ENCODE measurements around the gene ALKBH3. TPM values are rescaled to one million over a fixed set of nuclear protein-coding genes. Genes with fewer than 3 reads are reported as not detected.

Gene ALKBH3
- total RNA-seq, 4 donors from 2014 or later: 24.1 to 47.2 (median 28.0) TPM

GRCh38 chr11:43937434-43938411, 57.1 kb downstream of the ALKBH3 start:
- WGBS: 70% methylated on average over 14 of the region's 14 CpGs
- Histone ChIP-seq H3K36me3 (no peaks in the 10 kb centered on the region), H3K9me3 (no peaks in the 10 kb centered on the region), H3K27me3 (peaks cover 32% of the 10 kb centered on the region), H3K27ac (peak overlapping the region; percentile 34), H3K4me3 (no peak overlapping the region), H3K4me1 (peaks cover 16% of the 10 kb centered on the region)
- DNase-seq (ENCODE audit: low spot score in 2 of 2): peak in 1 of 2 donors; percentile 20
- TF ChIP-seq CTCF (IDR thresholded peaks at IDR 0.05): no peak
- no peak for TF ChIP-seq EP300 (IDR thresholded peaks at IDR 0.05)

GRCh38 chr11:43941257-43941994, 60.8 kb downstream of the ALKBH3 start:
- Histone ChIP-seq H3K4me1 (peaks cover 25% of the 10 kb centered on the region), H3K27me3 (peaks cover 55% of the 10 kb centered on the region)
- TF ChIP-seq POLR2A (IDR thresholded peaks at IDR 0.05) (no peak), CTCF (IDR thresholded peaks at IDR 0.05) (no peak), EP300 (IDR thresholded peaks at IDR 0.05) (no peak)

GRCh38 chr11:43942662-43943371, 62.2 kb downstream of the ALKBH3 start:
- WGBS: no CpG with 5 or more reads among the region's 94 CpGs
- no peak for DNase-seq (ENCODE audit: low spot score in 2 of 2)
- H3K4me1 ChIP-seq: peaks cover 25% of the 10 kb centered on the region
- TF ChIP-seq POLR2AphosphoS5 (IDR thresholded peaks at IDR 0.05) (no peak), POLR2A (IDR thresholded peaks at IDR 0.05) (no peak), CTCF (IDR thresholded peaks at IDR 0.05) (no peak), EP300 (IDR thresholded peaks at IDR 0.05) (no peak)
- peak overlapping the region; percentile 87 for H3K27ac ChIP-seq
- peak overlapping the region; percentile 72 for H3K4me3 ChIP-seq
- no peaks in the 10 kb centered on the region for H3K36me3 ChIP-seq
- H3K27me3 ChIP-seq: peaks cover 60% of the 10 kb centered on the region
- no peaks in the 10 kb centered on the region for H3K9me3 ChIP-seq

More at GRCh38 chr11:43941257-43941994, 60.8 kb downstream of the ALKBH3 start:
- Histone ChIP-seq H3K9me3 (no peaks in the 10 kb centered on the region), H3K36me3 (no peaks in the 10 kb centered on the region), H3K27ac (no peak overlapping the region), H3K4me3 (peak overlapping the region; percentile 72)
- DNase-seq (ENCODE audit: low spot score in 2 of 2): peak in 1 of 2 donors; percentile 53
- 55% methylated on average over 5 of the region's 5 CpGs for WGBS

- DNase-seq (ENCODE audit: low spot score in 2 of 2): peak in 1 of 2 donors; percentile 61
- peak overlapping the region; percentile 87 for H3K27ac ChIP-seq
Measured at GRCh38 chr11:43943372-43943930, 62.8 kb downstream of the ALKBH3 start.

More at GRCh38 chr11:43943372-43943930, 62.8 kb downstream of the ALKBH3 start:
- TF ChIP-seq POLR2A (IDR thresholded peaks at IDR 0.05) (no peak), POLR2AphosphoS5 (IDR thresholded peaks at IDR 0.05) (no peak), CTCF (IDR thresholded peaks at IDR 0.05) (no peak), EP300 (IDR thresholded peaks at IDR 0.05) (no peak)
- peak overlapping the region; percentile 72 for H3K4me3 ChIP-seq
- no peaks in the 10 kb centered on the region for H3K9me3 ChIP-seq
- H3K36me3 ChIP-seq: no peaks in the 10 kb centered on the region
- peaks cover 60% of the 10 kb centered on the region for H3K27me3 ChIP-seq
- H3K4me1 ChIP-seq: peaks cover 25% of the 10 kb centered on the region
- WGBS: 1% methylated on average over 43 of the region's 48 CpGs
